AG04450 (cell line): ENCODE measurements around the gene CEBPG. TPM values are rescaled to one million over a fixed set of nuclear protein-coding genes. Genes with fewer than 3 reads are reported as not detected.

Source experiments
- CTCF ChIA-PET: fragments of 300-600, 350-600 bp; formaldehyde crosslinking; extraction: SDS; loops from one replicate; lab custom pipeline; 2022; ENCODE audit warnings: antibody characterized with exemption, inconsistent platforms; lab: Charles Lee
- POLR2A ChIA-PET: fragments of 350-600 bp; formaldehyde crosslinking; extraction: SDS; loops from one replicate; lab custom pipeline; 2021; ENCODE audit warnings: antibody characterized with exemption, inconsistent platforms; lab: Yijun Ruan, JAX
- DNase-seq: peaks from one replicate; pipeline ENCODE4 v3.0.0-alpha.2; 2011; ENCODE audit warnings: low read depth, low spot score
- H3K27ac ChIP-seq: one replicate; pipeline ENCODE4 v1.5.1; 2012; ENCODE audit warnings: low read depth, low read length, control low read depth
- H3K27me3 ChIP-seq: one replicate; pipeline ENCODE4 v1.6.0; 2012; ENCODE audit warnings: low read length; ENCODE audit not compliant: control insufficient read depth, insufficient read depth
- H3K4me3 ChIP-seq: 2 replicates; pipeline ENCODE4 v1.5.1; 2011; ENCODE audit warnings: mild to moderate bottlenecking, low read depth, low read length, control low read depth
- H3K9me3 ChIP-seq: 2 replicates; pipeline ENCODE4 v1.5.1; 2012; ENCODE audit warnings: low read length; ENCODE audit not compliant: control insufficient read depth, insufficient read depth
- polyA plus RNA-seq: library from polyadenylated mRNA; depleted of rRNA; stranded (reverse); fragments of >200 nt; gene quantifications from 2 replicates; pipeline ENCODE4 v1.2.3, GENCODE V29; 2011
- TF ChIP-seq, protein P1 (sequence below): IDR thresholded peaks from 2 replicates; pipeline ENCODE4 v1.5.1; 2011; ENCODE audit warnings: low read depth, low read length, control low read depth, inconsistent platforms

CEBPG gene
- polyA plus RNA-seq, 1 experiment, result 31.6 TPM

DNA sequence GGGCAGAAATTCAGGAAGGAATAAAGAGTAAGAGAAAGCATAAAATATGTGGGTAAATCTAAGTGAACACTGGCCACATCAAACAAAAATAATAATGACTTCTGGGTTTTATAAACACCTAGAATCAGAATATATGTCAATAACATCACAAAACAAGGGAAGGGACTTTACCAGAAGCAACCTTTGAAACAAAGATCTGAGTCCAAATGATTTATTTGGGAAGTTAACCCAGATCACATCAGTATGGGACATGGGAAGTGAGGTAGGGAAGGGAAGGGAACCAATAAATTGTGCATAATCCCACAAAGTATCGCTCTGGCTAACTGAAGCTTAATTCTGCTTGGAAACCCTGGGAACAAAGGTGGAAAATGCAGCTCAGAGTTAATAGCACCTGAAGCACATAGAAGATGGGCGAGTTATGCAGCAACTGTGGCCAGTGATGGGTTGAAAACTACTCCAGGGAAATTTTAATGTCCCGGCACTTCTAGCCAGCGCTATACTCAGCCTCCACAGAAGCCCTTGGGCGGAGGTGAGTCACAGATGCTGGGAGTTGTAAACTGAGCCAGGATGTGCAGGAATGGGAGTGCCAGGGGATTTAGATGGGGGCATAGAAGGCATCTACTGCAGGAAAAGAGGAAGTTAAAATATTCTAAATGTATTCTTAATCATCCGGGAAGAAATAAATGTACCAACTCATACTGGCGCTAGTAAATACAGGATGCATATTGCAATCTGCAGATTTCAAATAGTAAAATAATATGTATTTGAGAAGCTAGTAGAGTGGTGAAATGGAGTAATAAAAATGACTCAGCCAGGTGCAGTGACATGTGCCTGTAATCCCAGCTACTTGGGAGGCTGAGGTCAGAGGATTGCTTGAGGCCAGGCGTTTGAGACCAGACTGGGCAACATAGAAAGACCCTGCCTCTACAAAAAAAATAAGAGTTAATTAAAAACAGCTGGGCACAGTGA is 34.2 kb upstream of the CEBPG start:
- H3K27me3 ChIP-seq, result peaks cover 8% of the 10 kb centered on the region
- no peaks in the 10 kb centered on the region for H3K9me3 ChIP-seq
- H3K4me3 ChIP-seq, result no peak overlapping the region
- TF ChIP-seq, protein P1, sequence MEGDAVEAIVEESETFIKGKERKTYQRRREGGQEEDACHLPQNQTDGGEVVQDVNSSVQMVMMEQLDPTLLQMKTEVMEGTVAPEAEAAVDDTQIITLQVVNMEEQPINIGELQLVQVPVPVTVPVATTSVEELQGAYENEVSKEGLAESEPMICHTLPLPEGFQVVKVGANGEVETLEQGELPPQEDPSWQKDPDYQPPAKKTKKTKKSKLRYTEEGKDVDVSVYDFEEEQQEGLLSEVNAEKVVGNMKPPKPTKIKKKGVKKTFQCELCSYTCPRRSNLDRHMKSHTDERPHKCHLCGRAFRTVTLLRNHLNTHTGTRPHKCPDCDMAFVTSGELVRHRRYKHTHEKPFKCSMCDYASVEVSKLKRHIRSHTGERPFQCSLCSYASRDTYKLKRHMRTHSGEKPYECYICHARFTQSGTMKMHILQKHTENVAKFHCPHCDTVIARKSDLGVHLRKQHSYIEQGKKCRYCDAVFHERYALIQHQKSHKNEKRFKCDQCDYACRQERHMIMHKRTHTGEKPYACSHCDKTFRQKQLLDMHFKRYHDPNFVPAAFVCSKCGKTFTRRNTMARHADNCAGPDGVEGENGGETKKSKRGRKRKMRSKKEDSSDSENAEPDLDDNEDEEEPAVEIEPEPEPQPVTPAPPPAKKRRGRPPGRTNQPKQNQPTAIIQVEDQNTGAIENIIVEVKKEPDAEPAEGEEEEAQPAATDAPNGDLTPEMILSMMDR, result no peak
- CTCF ChIA-PET, result no interaction called here
- H3K27ac ChIP-seq, result no peak overlapping the region
- no peak for DNase-seq
- POLR2A ChIA-PET, result interaction anchor here (0.6 kb wide), 1 partner anchor 553 kb away, joined by 4 read pairs; no protein-coding TSS in a partner anchor

DNA sequence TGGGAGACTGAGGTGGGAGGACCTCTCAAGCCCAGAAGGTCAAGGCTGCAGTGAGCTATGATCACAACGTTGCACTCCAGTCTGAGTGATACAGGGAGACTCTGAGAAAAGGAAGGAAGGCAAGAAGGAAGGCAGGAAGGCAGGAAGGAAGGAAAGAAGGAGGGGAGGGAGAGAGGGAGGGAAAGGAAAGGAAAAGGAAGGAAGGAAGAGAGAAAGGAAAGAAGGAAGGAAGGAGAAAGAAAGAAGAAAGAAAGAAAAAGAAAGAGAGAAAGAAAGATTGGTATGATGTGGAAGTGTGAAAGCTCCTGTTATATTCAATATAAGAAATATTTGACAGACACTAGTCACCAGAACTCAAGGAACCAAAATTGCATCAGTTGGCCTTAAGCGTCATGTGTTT is 32.5 kb upstream of the CEBPG start:
- H3K27me3 ChIP-seq, result peaks cover 11% of the 10 kb centered on the region
- no peak for DNase-seq
- ChIA-PET POLR2A (no interaction called here), CTCF (no interaction called here)
- no peak overlapping the region for H3K4me3 ChIP-seq
- TF ChIP-seq, protein P1, result no peak
- no peak overlapping the region for H3K27ac ChIP-seq
- H3K9me3 ChIP-seq, result no peaks in the 10 kb centered on the region

DNA sequence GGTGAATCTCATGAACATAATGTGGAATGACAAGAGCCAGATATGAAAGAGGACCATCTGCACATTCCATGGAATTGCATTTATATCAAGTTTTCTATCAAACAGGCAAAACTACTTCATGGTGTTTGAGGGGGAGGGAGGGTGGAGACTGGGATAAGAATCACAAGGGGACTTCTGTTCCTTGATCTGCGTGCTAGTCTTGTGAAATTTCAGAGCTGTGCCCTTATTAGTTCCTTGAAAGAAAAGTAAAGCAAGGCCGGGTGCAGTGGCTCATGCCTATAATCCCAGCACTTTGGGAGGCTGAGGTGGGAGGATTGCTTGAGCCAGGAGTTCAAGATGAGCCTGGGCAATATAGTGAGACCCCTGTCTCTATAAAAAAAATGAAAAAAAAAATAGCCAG is 30.2 kb upstream of the CEBPG start:
- CTCF ChIA-PET, result no interaction called here
- POLR2A ChIA-PET, result no interaction called here
- TF ChIP-seq, protein P1, result no peak
- no peak overlapping the region for H3K4me3 ChIP-seq
- DNase-seq, result no peak
- H3K9me3 ChIP-seq, result no peaks in the 10 kb centered on the region
- H3K27me3 ChIP-seq, result peaks cover 16% of the 10 kb centered on the region
- no peak overlapping the region for H3K27ac ChIP-seq

DNA sequence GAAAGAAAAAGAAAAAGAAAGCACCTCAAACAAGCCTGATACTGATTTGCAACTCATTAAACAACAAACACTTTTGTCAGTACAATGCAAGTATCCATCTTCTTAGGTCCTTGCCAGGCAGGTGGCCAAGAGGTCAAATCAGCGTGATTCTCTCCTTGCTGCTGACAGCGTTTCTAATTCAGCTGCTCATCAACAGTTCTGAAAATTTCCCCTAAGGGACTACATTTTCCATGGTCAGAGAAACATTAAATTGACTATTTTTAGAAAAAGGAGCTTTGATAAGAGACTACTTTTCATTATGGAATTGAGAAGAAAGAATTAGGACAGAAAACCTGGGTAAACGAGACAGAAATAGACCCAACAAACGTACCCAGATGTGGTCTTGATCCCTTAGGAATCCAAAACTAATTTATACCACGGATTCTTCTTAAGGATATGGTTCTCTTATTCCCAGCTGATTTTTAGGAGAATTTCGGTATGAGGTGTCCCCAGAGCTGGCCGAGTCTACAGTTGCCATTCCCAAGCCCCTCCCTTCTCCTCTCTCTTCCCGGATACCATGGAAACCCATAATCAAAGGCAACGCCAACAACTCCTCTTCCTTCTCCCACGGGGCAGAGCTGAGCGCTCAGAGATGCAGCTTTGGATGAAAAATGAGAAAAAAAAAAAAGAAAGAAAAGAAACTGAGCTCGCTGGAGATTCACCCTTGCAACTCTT is 29.5 kb upstream of the CEBPG start:
- no peak for DNase-seq
- CTCF ChIA-PET, result interaction anchor here (0.6 kb wide), 1 partner anchor 41 kb away, joined by 3 read pairs; no protein-coding TSS in a partner anchor
- Histone ChIP-seq H3K27ac (no peak overlapping the region), H3K9me3 (no peaks in the 10 kb centered on the region), H3K4me3 (no peak overlapping the region), H3K27me3 (peaks cover 16% of the 10 kb centered on the region)
- TF ChIP-seq, protein P1, result no peak
- POLR2A ChIA-PET, result no interaction called here
